Activated naive CD4-positive, alpha-beta T cell treated with anti-CD3 and anti-CD28 coated beads, Interleukin-2, amount 50 U/mL, for 72 hours (primary cell): ENCODE data around the gene EGFR. TPM values are rescaled to one million over a fixed set of nuclear protein-coding genes. Genes with fewer than 3 reads are reported as not detected.
A peak's percentile ranks its signal among the peaks of the same experiment; 100 is the strongest.

Source experiments
- ATAC-seq, 2 donors: fragments of 150-1000 bp; cut with Tn5 transposase; 2 replicates each; pipeline ENCODE4 v1.10.0; 2021; ENCODE audit warnings: mild to moderate bottlenecking in 2 of 2, moderate library complexity in 2 of 2
- DNase-seq, 2 donors: peaks; one replicate each; pipeline ENCODE4 v3.0.0; 2021 to 2022; ENCODE audit warnings: low spot score in 2 of 2
- H3K27ac Mint-ChIP-seq, 2 donors: one replicate each; pipeline ENCODE4 v1.8.0; 2022; ENCODE audit warnings: mild to moderate bottlenecking in 2 of 2, mixed read lengths in 2 of 2
- H3K36me3 Mint-ChIP-seq, 2 donors: one replicate each; pipeline ENCODE4 v1.8.0; 2022; ENCODE audit warnings: mixed read lengths in 2 of 2
- H3K9me3 Mint-ChIP-seq, 2 donors: one replicate each; pipeline ENCODE4 v1.8.0; 2022; ENCODE audit warnings: mixed read lengths in 2 of 2
- total RNA-seq, 2 donors: library from RNA; stranded (reverse); gene quantifications; one replicate each; pipeline ENCODE4 v1.2.3, GENCODE V29; 2022

Gene EGFR
- not detected for total RNA-seq

- ATAC-seq (peak in 1 of 2 donors; percentile 18), DNase-seq (no peak)
- H3K9me3 Mint-ChIP-seq, result no peaks in the 10 kb centered on the region
- no peak within 1 kb of the TSS for H3K27ac Mint-ChIP-seq
- peaks cover 0 to 21% of the 10 kb centered on the region in 2 donors for H3K36me3 Mint-ChIP-seq
Observed at GRCh38 chr7:55018361-55019190, at the start of gene EGFR. Gene EGFR, plus strand, starts transcription at chr7:55019017. Its CDS starts 261 bp downstream, at chr7:55019278.

- Mint-ChIP-seq H3K9me3 (peaks cover 7 to 17% of the 10 kb centered on the region in 2 donors), H3K36me3 (peaks cover 5 to 6% of the 10 kb centered on the region in 2 donors), H3K27ac (no peak overlapping the region)
- DNase-seq, result no peak
- no peak for ATAC-seq
Observed at GRCh38 chr7:54969208-54969967, 49.4 kb upstream of the EGFR start.

- Mint-ChIP-seq H3K27ac (no peak overlapping the region), H3K9me3 (peaks cover 7 to 17% of the 10 kb centered on the region in 2 donors), H3K36me3 (peaks cover 5 to 6% of the 10 kb centered on the region in 2 donors)
- DNase-seq, result no peak
- ATAC-seq, result no peak
Observed at GRCh38 chr7:54972733-54973294, 46.0 kb upstream of the EGFR start.

- H3K36me3 Mint-ChIP-seq, result peaks cover 0 to 9% of the 10 kb centered on the region in 2 donors
- no peak overlapping the region for H3K27ac Mint-ChIP-seq
- no peak for ATAC-seq
- peaks cover 0 to 6% of the 10 kb centered on the region in 2 donors for H3K9me3 Mint-ChIP-seq
- no peak for DNase-seq
Observed at GRCh38 chr7:54978364-54979116, 40.3 kb upstream of the EGFR start.

GRCh38 chr7:54980521-54980920 is 38.3 kb upstream of the EGFR start:
- Mint-ChIP-seq H3K36me3 (peaks cover 0 to 9% of the 10 kb centered on the region in 2 donors), H3K9me3 (peaks cover 0 to 6% of the 10 kb centered on the region in 2 donors), H3K27ac (no peak overlapping the region)
- DNase-seq, result no peak
- no peak for ATAC-seq

- Mint-ChIP-seq H3K36me3 (peaks cover 0 to 9% of the 10 kb centered on the region in 2 donors), H3K27ac (no peak overlapping the region), H3K9me3 (peaks cover 0 to 6% of the 10 kb centered on the region in 2 donors)
- DNase-seq, result no peak
- no peak for ATAC-seq
Observed at GRCh38 chr7:54981913-54982312, 36.9 kb upstream of the EGFR start.

- H3K27ac Mint-ChIP-seq, result no peak overlapping the region
- H3K9me3 Mint-ChIP-seq, result peaks cover under 1 to 6% of the 10 kb centered on the region in 2 donors
- ATAC-seq, result no peak
- no peak for DNase-seq
- peaks cover 3 to 9% of the 10 kb centered on the region in 2 donors for H3K36me3 Mint-ChIP-seq
Observed at GRCh38 chr7:54985426-54986330, 33.1 kb upstream of the EGFR start.

- ATAC-seq, result no peak
- Mint-ChIP-seq H3K27ac (no peak overlapping the region), H3K9me3 (peaks cover 10% of the 10 kb centered on the region in 2 donors), H3K36me3 (peaks cover 7 to 16% of the 10 kb centered on the region in 2 donors)
- no peak for DNase-seq
Observed at GRCh38 chr7:54986716-54987115, 32.1 kb upstream of the EGFR start.

GRCh38 chr7:54987772-54988171 is 31.0 kb upstream of the EGFR start:
- Mint-ChIP-seq H3K9me3 (peaks cover 4 to 10% of the 10 kb centered on the region in 2 donors), H3K27ac (no peak overlapping the region), H3K36me3 (peaks cover 7% of the 10 kb centered on the region in 2 donors)
- DNase-seq (no peak), ATAC-seq (no peak)

GRCh38 chr7:54988516-54988915 is 30.3 kb upstream of the EGFR start:
- ATAC-seq, result no peak
- peaks cover 7% of the 10 kb centered on the region in 2 donors for H3K36me3 Mint-ChIP-seq
- peaks cover 4 to 10% of the 10 kb centered on the region in 2 donors for H3K9me3 Mint-ChIP-seq
- H3K27ac Mint-ChIP-seq, result no peak overlapping the region
- DNase-seq, result no peak

- DNase-seq (no peak), ATAC-seq (peak in 1 of 2 donors; percentile 34)
- H3K36me3 Mint-ChIP-seq, result peaks cover 7 to 15% of the 10 kb centered on the region in 2 donors
- peaks cover 4 to 16% of the 10 kb centered on the region in 2 donors for H3K9me3 Mint-ChIP-seq
- no peak overlapping the region for H3K27ac Mint-ChIP-seq
Observed at GRCh38 chr7:54989453-54990225, 29.2 kb upstream of the EGFR start.

- DNase-seq, result no peak
- Mint-ChIP-seq H3K27ac (no peak overlapping the region), H3K9me3 (peaks cover 4 to 18% of the 10 kb centered on the region in 2 donors), H3K36me3 (peaks cover 7 to 17% of the 10 kb centered on the region in 2 donors)
- ATAC-seq, result no peak
Observed at GRCh38 chr7:54991341-54991740, 27.5 kb upstream of the EGFR start.

- DNase-seq (no peak), ATAC-seq (no peak)
- Mint-ChIP-seq H3K36me3 (peaks cover 7 to 17% of the 10 kb centered on the region in 2 donors), H3K27ac (no peak overlapping the region), H3K9me3 (peaks cover 4 to 18% of the 10 kb centered on the region in 2 donors)
Observed at GRCh38 chr7:54992871-54993475, 25.8 kb upstream of the EGFR start.

- ATAC-seq (no peak), DNase-seq (no peak)
- Mint-ChIP-seq H3K27ac (peak overlapping the region in 1 of 2 donors; percentile 80), H3K9me3 (peaks cover 4 to 18% of the 10 kb centered on the region in 2 donors), H3K36me3 (peaks cover 7 to 17% of the 10 kb centered on the region in 2 donors)
Observed at GRCh38 chr7:54995166-54995565, 23.7 kb upstream of the EGFR start.
